Skin of body (tissue), 2 donors: ENCODE data around the gene RTRAF. TPM values are rescaled to one million over a fixed set of nuclear protein-coding genes. Genes with fewer than 3 reads are reported as not detected.
A peak's percentile ranks its signal among the peaks of the same experiment; 100 is the strongest.

Experiments
- DNase-seq: peaks from one replicate; lab custom pipeline; 2025; lab: John Stamatoyannopoulos, UW
- total RNA-seq: library from RNA; depleted of rRNA; stranded (reverse); fragments of >200 nt; gene quantifications from one replicate; pipeline ENCODE4 v1.2.3, GENCODE V29; 2014

Gene RTRAF
- total RNA-seq, 1 donor from 2014 or later, result 115 TPM

- no peak for DNase-seq
Measured at GRCh38 chr14:52048641-52049204, 59.4 kb downstream of the RTRAF start.

GRCh38 chr14:52049271-52049670, 59.9 kb downstream of the RTRAF start:
- DNase-seq, result no peak

- DNase-seq, result no peak
Measured at GRCh38 chr14:52049721-52050588, 60.6 kb downstream of the RTRAF start.

- no peak for DNase-seq
Measured at GRCh38 chr14:52051251-52051650, 61.9 kb downstream of the RTRAF start.

- DNase-seq, result no peak
Measured at GRCh38 chr14:52051871-52052270, 62.5 kb downstream of the RTRAF start.

GRCh38 chr14:52052288-52052943, 63.1 kb downstream of the RTRAF start:
- DNase-seq, result peak; percentile 88

GRCh38 chr14:52053044-52053443, 63.7 kb downstream of the RTRAF start:
- DNase-seq, result peak; percentile 66

- no peak for DNase-seq
Measured at GRCh38 chr14:52054678-52055077, 65.3 kb downstream of the RTRAF start.

GRCh38 chr14:52055167-52055566, 65.8 kb downstream of the RTRAF start:
- no peak for DNase-seq

- DNase-seq, result no peak
Measured at GRCh38 chr14:52058341-52058740, 69.0 kb downstream of the RTRAF start.

GRCh38 chr14:52059649-52060048, 70.3 kb downstream of the RTRAF start:
- no peak for DNase-seq

- DNase-seq, result no peak
Measured at GRCh38 chr14:52060080-52060479, 70.7 kb downstream of the RTRAF start.

Other genes with a start within 250 kb of the RTRAF start
- 37.5 TPM for gene GNG2, start 128.9 kb upstream of the RTRAF start, total RNA-seq
- 68.8 TPM for gene NID2, start 79.5 kb downstream of the RTRAF start, total RNA-seq